T follicular helper cell (primary cell): ENCODE measurements around the gene NEU3.
"Not testable (repeated sequence)": the region's sequence is repeated elsewhere in the genome, so short reads cannot be mapped to it uniquely, and the experiment has no call there.

Source experiments
- DNase-seq: peaks from one replicate; pipeline ENCODE4 v3.0.0-alpha.2; 2020; ENCODE audit warnings: low read depth

Gene NEU3

DNA sequence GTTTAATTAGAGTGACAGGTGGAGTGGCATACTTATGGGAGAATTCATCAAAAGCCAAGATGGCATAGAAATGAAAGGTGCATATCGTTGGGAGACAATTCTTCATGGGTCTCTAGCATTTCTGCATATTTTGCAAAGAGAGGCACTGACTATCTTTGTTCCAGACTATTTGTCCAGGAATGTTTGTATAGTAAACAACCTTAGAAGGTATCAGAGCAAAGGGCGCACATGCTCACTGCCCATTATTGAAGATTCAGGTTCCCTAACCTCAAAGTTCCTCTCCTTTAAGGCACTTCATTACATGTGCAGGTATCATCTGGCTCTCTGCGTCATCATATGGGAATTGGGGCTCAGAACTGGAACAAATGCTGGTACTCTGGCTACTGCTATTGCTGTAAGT is 4.7 kb upstream of the NEU3 start:
- no peak for DNase-seq

DNA sequence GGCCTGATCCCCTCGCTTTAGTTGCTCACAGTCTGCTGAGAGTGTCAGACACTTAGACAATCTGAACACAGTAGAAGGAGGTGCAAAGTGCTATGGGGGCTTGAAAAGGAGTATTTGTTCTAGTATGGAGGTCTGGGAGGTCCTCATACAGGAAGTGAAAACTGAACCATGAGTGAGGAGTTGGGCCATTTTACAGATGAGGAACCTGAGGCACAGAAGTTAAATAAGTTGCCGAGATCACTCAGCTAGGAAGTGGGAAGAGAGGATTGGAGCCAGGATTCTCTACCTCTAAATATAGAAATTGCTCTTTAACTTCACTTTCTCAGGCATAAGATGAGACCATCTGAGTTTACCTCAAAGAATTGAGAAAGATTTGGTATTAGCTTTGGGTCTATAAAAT is 4.0 kb upstream of the NEU3 start:
- no peak for DNase-seq

DNA sequence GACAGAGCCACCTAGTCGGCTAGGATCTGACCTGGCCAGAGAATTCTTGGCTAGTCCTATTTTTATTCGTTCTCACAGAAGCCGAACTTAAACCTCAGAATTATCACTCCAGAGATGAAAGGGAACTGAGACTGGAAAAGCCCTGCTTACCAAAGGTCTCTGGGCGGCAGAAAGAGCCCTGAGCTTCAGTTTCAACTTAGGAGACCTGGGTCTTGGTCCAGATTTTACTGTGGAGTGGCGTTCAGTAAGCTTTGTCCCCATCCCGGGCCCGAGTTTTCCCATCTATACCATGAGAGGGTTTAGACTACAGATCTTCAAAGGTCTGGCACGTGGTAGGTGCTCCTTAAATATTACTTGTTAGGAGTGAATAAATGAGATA is 516 bp downstream of the NEU3 start:
- no peak for DNase-seq

DNA sequence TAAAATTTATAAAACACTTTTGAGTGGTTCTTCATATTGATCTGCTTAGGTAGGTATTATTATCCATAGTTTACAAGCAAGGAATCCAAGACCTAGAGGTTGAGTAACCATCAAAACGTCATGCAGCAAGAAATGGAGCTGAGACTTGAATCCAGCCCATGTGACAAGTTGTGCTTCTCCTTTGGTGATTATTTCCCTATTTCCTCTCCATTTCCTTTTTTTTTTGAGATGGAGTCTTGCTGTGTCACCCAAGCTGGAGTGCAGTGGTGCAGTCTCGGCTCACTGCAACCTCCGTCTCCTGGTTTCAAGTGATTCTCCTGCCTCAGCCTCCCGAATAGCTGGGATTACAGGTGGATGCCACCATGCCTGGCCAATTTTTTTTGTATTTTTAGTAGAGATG is 1.4 kb downstream of the NEU3 start:
- DNase-seq, result not testable (repeated sequence)

DNA sequence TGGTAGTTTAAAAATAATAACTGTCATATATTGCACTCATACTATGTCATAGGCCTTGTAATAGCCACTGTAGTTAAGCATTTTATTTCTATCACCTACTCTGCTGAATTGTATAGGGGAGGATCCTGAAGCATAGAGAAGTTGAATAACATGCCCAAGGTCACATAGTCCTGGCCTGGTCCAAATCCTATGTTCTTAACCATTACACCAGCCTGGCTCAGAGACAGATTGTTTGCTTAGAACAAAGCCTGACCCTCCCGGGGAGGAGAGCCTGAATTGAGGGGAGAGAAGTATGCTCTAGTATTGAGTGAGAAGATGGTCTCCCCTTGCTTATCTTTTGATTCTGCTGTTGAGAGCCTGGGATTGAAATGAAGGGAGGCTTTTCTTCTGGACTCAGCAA is 2.2 kb downstream of the NEU3 start:
- DNase-seq, result no peak

DNA sequence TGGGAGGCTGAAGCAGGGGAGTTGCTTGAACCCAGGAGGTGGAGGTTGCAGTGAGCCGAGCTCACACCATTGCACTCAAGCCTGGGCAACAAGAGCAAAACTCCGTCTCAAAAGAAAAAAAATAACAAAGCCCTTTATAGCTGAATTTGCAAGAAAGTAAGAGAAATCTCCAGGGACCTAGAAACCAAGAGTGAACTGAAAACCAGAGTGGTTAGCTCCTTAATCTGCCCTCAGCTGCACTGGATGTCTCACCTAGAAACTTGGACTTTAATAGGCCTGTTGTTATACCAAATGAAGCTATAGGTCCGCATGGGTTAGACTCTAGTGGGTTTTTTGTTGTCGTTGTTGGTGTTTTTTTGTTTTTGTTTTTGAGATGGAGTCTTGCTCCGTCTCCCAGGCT is 4.1 kb downstream of the NEU3 start:
- DNase-seq, result no peak

DNA sequence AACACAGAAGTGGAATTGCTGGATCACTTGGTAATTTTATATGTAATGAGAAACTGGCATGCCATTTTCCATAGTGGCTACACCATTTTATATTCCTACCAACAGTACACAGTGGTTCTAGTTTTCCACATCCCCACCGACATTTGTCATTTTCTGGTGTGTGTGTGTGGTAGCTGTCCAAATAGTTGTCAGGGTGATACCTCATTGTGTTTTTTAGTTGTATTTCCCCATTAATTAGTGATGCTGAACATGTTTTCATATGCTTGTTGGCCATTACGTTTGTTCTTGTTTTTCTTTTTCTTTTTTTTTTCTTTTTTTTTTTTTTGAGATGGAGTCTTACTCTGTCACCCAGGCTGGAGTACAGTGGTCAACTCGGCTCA is 12.2 kb downstream of the NEU3 start:
- no peak for DNase-seq

DNA sequence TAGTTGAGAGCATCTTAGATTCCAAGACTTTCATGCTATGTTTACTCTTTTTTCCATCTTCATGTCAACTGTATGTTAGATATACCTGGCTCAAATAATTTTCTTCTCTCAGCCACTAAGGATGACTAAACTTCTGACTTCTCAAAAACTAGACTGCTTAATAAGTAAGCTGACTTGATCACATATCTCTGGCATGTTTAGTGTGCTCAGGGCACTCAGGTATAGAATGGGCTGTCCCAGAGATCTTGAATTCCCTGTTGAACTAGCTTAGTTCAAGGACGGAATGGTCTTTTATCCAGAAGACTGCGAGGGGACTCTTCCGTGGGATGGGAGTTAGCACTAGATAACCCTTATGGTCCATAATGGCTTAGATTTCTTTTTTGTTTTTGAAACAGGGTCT is 13.0 kb downstream of the NEU3 start:
- DNase-seq, result no peak

DNA sequence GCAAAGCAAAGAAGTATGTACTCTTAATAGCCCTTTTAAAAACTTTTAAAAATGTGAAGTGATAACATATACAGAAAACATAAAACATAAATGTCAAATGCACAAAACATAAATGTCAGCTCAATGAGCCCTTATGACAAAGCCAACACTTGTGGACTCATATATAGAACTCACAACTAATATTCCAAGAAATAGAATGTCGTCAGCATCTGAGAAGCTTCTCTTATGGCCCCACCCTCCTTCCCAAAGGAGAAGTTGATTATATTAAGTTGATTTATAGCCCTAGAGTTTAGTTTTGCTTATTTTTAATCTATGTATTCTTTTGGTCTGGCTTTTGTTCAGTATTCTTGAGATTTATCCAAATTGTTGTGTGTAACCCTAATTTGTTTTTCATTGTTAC is 13.8 kb downstream of the NEU3 start:
- DNase-seq, result no peak

DNA sequence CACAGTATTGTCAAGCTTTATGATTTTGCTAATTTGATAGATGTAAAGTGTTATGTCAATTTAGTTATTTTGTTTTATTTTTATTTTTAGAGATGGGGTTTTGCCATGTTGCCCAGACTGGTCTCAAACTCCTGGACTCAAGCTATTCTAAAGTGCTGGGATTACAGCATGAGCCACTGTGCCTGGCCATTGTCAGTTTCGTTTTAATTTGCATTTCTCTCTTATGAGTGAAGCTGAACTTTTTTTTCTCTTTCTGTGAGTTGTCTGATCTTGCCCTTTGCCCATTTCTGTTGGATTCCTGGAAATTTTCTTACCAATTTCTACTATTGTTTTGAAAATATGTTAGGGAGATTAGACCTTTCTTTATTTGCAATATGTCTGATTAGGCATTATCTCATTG is 15.5 kb downstream of the NEU3 start:
- no peak for DNase-seq

DNA sequence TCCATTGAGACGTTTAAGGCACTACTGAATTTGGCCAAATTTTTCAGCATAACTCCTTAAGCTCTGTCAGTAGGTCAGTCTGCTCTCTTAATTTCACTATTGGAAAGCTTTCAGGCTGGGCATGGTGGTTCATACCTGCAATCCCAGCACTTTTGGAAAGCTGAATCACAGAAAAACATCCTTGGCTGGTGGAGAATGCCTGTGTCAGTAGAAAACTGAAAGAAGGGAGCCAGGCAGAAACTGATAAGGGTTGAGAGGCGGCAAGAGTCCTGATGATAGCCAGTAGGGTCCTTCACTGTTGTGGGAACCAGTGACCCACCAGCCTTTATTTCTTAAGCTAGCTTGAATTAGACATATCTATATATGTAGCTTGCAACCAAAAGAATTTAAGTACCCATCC is 22.6 kb downstream of the NEU3 start:
- DNase-seq, result no peak

DNA sequence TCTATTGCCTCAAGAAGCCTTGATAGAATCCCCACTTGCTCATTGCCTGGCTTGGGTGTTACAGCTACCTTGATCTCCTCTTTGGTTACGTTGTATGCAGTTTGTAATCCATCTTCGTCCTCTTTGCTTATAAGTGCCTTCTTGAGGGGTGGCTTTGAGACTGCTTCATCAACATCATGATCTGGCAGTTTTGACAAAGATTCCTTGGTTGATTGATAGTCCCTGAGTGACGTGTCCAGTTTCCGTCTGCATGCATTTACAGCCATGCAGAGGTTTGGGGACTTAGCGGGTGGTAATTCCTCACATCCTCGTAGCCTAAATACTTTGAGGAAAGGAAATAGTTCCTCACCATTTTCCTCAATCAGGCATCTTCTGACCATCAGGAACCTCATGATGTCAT is 23.1 kb downstream of the NEU3 start:
- DNase-seq, result no peak

DNA sequence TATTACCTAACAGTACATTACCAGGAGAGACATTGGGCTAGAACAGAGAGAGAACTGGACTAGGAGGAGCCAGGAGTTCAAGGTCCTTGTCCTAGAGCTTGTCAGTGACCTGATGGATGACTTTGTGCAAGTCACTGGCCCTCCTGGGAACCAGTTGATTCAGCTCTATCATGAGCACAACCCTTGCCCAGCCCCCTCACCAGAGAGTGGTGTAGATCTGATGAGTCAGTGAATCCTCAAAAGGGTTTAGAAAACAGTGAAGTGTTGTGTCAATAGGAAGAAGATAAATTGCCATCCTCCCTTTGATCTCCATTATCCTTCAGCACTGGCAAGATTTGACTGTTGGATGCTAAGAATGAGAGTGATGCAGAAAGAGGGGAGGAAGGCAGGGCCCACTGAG is 24.3 kb downstream of the NEU3 start:
- DNase-seq, result no peak

DNA sequence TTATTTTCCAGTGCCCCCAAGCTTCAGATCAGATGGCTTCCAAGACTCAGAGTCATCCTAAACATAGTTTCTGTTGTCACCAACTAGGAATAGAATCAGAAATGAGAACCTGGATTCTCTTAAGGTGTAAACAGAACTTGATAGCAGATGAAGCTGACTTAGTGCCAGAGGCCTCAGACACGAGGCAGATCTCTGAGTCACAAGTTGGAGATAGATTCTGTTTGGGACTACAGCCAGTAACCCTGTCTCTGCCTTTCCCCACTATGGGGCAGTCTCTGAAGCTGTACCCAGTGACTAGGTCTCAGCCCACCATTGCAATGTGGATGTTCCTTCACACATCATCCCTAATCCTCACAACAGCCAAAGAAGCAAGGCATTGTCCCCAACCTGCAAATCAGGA is 25.4 kb downstream of the NEU3 start:
- DNase-seq, result no peak

DNA sequence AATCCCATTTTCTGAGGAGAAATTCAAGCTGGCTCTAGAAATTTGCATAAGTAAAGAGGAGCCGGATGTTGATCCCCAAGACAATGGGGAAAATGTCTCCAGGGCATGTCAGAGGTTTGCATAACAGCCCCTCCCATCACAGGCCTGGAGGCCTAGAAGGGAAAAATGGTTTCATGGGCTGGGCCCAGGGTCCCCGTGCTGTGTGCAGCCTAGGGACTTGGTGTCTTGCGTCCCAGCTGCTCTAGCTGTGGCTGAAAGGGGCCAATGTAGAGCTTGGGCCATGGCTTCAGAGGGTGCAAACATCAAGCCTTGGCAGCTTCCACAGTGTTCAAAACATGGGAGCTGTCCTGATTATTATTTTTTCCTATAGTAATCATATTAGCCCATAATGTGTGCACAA is 30.5 kb downstream of the NEU3 start:
- not testable (repeated sequence) for DNase-seq

DNA sequence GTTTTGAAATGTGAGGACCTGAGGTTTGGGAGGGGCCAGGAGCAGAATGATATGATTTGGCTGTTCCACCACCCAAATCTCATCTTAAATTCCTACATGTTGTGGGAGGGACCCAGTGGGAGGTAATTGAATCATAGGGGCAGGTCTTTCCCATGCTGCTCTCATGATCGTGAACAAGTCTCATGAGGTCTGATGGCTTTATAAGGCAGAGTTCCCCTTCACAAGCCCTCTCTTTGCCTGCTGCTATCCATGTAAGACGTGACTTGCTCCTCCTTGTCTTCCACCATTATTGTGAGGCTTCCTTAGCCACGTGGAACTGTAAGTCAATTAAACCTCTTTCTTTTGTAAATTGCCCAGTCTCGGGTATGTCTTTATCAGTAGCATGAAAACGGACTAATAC is 31.6 kb downstream of the NEU3 start:
- DNase-seq, result not testable (repeated sequence)

DNA sequence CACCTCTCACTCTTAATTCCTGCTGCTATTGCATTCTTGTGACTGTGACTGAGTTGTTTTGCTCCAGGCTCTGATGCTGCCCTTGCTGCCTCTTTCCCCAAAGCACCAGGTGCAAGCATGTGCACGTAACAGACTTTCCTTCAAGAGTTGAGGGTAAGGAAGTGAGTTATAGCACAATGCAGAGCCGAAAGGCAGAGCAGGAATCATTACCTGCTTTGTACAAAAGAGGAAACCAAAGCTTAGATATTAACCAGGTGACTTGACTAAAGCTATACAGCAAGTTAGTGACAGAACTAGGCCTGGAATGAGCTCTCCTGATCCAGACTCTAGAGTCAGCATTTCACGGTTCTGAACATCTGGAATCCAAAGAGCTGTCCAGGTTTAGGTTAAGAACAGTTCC is 33.6 kb downstream of the NEU3 start:
- no peak for DNase-seq

DNA sequence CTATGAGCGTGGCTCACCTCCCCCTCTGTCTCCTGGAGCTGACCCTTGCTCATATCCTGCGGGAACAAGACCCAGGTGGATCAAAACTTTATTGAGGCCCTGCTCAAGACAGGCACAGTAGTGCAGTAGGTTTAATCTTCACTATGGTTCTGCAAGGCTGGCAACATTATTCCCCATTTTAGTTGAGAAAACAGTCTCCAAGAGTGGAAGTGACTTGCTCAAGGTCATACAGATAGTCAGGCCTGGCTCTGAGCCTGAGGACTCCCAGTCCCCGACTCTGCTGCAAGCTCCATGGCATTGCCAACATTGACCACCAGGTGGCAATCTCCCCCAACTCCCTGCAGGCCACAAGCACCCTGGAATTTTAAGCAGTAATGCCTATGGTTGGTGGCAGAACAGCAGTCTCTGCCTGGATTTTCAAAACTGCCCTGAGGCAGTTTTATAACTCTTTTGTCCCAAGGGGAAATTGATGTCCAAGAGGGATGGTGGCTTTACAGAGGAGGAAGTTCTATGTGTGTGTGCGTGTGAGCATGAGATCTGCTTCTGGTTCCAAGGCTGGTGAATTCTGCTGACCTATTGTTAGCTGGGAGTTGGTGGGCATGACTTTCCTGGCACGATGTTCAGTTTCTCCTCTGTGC is 34.1 kb downstream of the NEU3 start:
- peak; percentile 61 for DNase-seq

DNA sequence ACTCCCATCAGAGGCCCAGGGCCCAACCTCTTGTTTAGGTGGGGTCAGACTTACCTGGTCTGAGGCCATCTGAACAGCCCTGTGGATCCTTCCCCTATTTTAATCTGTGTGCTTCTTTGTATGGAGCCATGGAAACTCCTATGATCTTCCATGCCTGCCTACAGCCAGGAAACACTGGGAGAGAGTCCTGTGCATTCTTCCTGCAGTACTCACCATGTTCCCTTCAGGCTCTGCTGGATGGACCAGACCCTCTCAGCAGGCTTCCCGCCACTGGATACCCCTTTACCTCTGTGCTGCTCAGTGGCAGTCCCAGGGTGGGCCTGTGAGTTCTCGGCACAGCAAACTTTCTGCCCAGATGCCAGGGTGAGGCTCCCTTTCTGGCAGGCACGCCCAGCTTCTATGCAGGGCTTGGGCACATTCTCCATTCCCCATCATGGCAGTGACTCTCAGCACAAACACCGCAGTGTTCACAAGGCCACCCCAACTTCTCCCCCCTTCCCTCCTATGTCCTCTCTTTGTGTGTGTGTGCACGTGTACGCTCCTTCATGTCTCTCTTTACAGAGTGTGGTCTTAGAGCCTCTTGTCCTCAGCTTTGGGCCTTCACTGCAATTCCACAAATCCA is 34.8 kb downstream of the NEU3 start:
- DNase-seq, result no peak

DNA sequence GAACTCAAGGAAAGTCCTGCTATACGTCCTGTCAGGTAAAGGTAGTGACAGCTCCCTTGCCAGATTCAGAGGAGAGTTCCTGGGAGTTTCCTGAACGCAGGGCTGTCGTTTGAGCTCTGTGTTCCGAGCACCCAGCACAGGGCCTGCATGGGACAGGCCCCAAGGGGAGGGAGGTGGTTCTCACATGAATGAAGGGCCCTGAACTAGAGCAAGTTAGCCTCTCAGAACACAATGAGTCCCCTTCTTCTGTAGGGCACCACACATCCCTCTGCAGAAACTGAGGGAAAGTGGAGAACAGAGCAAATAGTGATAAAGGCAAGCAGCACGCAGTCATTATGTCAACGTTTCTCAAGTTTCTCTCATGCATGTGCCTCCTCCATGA is 35.3 kb downstream of the NEU3 start:
- DNase-seq, result no peak

DNA sequence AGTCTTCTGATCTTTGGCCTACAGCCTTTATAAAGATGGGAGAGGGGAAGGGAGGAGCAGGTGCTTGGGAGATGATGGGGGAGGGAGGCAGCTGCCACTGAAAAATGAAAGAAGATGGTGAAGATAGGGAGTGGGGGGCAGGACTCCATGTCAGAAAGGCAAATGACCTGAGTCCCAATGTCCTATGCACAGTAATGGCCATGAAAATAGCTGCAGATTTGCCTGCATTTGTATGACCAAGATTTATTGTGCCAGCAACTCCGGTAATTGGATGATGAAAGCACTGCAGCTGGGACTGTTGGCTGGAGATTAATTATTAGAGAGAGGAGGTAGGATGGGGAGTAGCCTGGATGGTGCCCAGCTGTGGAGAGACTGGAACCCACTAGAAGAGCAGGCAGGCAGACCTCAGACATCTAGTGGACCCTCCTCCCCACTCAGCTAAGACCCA is 36.1 kb downstream of the NEU3 start:
- no peak for DNase-seq

DNA sequence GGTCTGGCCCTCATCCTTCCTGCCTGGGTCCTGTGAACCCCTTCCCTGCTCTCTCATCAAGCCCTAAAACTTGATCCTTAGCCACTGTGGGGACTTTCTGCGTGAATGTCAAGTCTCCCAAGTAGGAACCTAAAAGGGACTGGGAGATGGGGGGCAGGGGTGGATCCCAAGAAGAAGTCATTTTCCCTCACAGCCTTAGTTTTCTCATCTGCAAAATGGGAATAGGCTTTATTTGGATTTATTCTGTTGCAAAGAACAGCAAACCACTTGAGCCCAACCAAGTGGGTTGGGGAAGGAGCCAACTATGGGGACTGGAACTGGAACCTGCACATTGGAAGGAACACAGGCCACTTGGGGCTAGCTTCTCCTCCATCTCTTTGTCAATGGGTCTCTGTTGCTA is 36.8 kb downstream of the NEU3 start:
- DNase-seq, result no peak

DNA sequence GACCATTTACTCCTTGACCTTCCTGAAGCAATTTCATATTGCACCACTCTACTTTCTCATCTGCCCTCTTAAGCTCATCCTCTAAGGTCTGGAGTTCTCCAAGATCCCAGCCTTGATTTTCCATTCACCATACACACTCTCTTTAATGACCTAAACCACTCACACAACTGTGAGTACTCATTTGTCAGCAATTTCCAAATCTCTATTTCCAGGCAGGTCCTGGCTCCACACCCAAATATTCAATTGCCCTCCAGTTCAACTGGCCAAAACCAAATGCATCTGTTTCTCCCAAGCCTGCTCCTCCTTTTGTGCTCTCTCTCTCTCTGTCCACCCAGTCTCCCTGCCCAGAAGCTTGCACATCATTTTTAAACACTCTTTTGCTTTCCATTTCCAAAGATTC is 39.6 kb downstream of the NEU3 start:
- DNase-seq, result no peak

DNA sequence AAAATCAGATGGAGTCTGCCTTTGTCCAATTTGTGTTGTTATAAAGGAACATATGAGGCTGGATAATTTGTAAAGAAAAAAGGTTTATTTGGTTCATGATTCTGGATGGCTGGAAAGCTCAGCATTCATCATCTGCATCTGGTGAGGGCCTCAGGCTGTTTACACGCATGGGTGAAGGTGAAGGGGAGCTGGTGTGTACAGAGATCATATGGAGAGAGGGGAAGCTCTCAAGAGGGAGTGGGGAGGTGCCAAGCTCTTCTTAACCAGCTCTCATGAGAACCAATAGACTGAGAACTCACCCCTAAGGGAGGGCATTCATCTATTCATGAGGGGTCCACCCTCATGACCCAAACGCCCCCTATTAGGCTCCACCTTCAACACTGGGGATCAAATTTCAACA is 40.0 kb downstream of the NEU3 start:
- DNase-seq, result no peak
